ENCODE measurements around the gene ERBB3.

DNA sequence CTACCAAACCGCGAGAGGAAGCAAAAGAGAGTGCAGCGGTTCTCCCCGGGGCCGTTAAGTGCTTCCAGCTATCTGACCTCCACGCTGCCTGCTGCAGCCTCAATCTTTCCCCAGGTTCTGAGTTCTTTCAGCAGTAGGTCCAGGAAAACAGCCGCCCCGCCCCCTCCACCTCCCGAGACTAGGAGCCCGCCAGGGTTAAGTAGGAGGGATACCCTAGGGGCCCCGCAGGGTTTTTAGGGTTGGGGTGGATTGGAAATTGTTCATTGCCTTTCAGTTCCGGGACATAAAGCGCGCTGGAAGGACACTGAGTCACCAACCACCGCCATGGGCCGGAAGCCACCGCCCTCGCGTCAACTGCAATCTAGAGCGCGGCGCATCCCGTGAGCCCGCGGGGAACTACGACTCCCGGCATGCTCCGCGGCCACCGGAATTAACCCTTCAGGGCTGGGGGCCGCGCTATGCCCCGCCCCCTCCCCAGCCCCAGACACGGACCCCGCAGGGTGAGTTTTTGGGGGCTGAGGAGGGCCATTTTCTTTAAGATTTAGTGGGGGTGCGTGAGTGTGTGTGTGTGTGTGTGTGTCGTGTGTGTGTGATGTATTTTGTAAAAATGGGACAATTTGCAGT, 72.3 kb downstream of the ERBB3 start, which contains the start of gene MYL6B:
- TF ChIP-seq, protein P1, sequence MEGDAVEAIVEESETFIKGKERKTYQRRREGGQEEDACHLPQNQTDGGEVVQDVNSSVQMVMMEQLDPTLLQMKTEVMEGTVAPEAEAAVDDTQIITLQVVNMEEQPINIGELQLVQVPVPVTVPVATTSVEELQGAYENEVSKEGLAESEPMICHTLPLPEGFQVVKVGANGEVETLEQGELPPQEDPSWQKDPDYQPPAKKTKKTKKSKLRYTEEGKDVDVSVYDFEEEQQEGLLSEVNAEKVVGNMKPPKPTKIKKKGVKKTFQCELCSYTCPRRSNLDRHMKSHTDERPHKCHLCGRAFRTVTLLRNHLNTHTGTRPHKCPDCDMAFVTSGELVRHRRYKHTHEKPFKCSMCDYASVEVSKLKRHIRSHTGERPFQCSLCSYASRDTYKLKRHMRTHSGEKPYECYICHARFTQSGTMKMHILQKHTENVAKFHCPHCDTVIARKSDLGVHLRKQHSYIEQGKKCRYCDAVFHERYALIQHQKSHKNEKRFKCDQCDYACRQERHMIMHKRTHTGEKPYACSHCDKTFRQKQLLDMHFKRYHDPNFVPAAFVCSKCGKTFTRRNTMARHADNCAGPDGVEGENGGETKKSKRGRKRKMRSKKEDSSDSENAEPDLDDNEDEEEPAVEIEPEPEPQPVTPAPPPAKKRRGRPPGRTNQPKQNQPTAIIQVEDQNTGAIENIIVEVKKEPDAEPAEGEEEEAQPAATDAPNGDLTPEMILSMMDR (IDR thresholded peaks at IDR 0.05), result no peak
- TF ChIP-seq POLR2A (IDR thresholded peaks at IDR 0.05), result peak in 1 of 2 donors; percentile 26

Data from Peyer's patch (tissue), 4 donors.